Activated CD8-positive, alpha-beta memory T cell treated with anti-CD3 and anti-CD28 coated beads, Interleukin-2, amount 50 U/mL, for 4 hours (primary cell): ENCODE measurements around the gene RNPEPL1.

Experiments used
- DNase-seq: peaks from one replicate; pipeline ENCODE4 v3.0.0-alpha.2; 2020

Gene RNPEPL1

DNA sequence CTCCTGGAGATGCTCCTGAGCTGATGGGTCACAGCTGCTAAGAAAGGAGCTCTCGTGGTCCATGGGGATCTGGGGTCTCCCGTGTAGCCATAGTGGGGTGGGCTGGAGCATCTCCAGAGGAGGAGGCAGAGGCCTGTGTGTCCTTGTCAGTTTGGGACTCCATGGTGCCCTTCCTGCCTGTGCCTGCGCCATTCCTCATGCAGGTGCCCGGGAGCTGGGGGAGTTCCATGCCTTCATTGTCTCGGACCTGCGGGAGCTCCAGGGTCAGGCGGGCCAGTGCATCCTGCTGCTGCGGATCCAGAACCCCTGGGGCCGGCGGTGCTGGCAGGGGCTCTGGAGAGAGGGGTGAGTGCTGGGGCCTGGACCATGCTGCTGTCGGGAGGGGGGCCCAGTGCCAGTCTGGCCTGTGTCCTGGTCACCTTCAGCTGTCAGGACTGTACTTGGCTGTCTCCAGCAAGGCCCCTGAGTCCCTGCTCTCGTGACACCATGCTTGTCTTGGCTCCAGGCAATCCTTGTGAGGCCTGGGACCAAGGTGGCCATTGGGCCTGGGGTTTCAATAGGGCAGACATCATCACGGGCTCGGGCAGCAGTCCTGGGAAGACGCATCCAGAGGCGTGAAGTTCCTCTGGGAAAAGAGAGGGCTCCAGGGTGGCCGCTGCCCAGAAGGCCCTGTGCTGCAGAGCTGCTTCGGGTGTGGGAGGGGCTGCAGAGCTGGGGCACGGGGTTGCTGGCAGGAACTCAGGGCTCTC, 25.6 kb downstream of the RNPEPL1 start:
- peak; percentile 15 for DNase-seq

- DNase-seq = peak; percentile 13
Observed at GRCh38 chr2:240594511-240595380, 26.5 kb downstream of the RNPEPL1 start.

DNA sequence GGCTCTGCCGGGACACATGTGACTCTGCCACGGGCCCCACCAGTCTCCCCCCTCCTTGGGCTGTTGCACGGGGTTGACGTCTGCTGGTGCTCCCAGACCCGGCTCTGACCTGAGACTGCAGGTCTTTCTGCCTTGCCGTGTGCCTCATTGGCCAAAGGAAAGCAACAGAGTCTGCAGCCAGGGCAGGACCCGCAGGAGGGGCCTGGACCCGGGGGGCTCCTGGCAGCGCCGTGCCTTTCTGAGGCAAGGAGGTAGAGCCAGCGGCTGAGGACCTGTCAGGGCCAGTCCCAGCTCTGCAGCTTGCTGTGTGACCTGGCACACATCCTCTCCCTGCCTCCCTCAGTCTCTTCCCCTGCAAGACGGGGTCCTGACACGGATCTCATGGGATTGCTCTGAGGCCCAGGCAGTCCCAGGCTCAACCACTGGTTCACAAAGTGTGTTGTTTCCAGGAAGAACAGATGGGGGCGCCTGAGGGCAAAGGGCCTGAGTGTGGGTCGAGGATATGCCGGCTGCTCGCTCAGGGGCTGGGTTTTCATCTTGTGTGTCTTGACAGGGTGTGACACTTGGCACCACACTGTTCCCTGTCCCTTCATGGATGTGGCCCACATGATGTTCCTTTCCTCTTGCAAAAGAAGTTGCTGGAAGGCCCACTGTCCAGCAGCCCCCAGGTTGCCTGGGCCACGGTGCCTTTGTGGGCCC, 27.2 kb downstream of the RNPEPL1 start:
- peak; percentile 40 for DNase-seq

DNA sequence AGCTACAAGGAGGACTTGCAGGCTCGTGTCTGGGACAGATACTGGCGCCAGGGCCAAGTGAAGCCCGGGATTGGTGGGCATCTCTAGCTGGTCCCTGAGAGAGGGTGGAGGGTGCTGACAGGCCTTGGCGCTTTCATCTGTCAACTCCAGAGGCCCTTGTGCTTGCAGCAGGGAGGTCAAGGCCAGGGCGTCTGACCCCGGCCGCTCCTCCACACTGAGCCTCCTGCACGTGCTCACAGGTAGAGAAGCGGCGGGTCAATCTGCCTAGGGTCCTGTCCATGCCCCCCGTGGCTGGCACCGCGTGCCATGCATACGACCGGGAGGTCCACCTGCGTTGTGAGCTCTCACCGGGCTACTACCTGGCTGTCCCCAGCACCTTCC, 27.8 kb downstream of the RNPEPL1 start:
- DNase-seq = peak; percentile 14

- peak; percentile 13 for DNase-seq
Observed at GRCh38 chr2:240596491-240596931, 28.2 kb downstream of the RNPEPL1 start.

- DNase-seq = peak; percentile 14
Observed at GRCh38 chr2:240597054-240597418, 28.8 kb downstream of the RNPEPL1 start.

- peak; percentile 14 for DNase-seq
Observed at GRCh38 chr2:240597419-240598181, 29.3 kb downstream of the RNPEPL1 start.

- DNase-seq = peak; percentile 11
Observed at GRCh38 chr2:240598311-240598911, 30.1 kb downstream of the RNPEPL1 start.

- peak; percentile 12 for DNase-seq
Observed at GRCh38 chr2:240599141-240599583, 30.9 kb downstream of the RNPEPL1 start.

DNA sequence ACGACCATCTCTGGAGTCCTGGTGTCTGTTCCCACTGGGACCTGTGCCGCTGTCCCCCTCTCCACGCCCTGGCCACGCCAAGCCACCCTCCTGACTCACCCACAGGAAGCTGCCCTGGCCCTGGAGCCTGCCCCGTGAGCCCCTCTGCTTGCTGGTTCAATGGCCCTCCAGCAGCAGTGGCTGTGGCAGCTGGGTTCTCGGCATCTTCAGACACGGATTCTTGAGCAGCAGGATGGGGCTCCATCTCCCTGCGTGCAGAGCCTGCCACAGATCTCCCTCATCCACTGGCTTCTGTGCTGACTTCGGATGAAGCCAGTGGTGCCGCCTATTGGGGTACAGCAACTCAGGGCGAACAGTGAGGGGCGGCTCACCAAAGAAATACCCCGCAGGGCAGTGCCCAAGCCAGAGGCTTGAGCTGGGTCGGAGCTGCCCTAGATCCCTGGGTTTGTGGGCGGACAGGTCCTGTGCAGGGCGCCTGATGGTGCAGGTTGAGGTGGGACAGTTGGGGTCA, 32.2 kb downstream of the RNPEPL1 start:
- peak; percentile 11 for DNase-seq

DNA sequence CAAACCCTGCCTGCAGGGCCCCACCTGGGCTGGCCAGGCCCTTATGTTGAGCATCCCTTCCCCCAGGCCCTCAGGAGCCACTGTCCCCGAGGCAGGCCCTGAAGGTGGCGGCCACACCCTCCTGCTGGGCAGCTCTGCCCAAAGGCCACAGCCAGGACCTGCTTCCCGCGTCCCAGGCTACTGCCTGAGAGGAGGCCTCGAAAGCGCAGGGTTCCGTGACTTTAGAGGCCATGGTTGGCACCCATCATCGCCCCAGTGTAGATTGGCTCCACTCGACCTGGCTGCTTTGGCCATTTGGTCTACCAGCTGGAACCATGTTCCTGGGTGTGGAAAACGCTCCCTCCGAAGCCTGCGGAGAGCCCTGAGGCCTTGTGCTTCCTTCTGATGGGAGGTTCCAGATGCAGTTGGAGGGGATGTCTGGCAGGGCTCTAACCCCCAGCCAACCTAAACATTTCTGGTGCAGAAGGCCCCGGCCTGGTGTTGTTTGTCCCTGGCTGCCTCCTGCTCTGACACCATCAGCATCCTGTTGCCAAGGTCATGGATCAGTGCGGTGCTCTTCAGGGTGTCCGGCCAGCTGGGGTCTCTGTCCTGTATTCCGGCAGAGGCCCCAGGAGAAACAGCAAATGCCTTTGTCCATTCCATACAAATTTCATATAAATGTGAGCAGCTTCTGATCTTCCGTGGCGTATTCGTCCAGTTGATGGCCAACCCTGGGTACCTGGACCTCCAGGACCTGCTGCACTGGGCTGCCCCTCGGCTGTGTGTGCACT, 33.0 kb downstream of the RNPEPL1 start:
- peak; percentile 13 for DNase-seq

DNA sequence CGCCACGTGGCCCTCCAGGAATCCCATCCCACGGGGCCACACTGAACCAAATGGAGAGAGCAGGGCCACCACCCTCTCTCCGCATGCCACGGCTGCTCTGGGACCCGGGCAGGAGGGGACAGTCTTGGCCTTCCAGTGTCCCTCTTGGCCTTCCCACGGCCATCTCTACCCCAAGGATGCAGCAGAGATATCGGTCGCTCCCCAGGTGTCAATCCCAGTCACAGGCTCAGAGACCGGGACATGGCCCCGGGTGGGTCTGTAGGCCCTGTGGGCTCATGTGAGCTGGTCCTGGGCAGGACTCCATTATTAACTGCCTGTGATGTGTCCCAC, 33.5 kb downstream of the RNPEPL1 start:
- DNase-seq = peak; percentile 8

GRCh38 chr2:240602266-240603050, 34.2 kb downstream of the RNPEPL1 start:
- peak; percentile 8 for DNase-seq

DNA sequence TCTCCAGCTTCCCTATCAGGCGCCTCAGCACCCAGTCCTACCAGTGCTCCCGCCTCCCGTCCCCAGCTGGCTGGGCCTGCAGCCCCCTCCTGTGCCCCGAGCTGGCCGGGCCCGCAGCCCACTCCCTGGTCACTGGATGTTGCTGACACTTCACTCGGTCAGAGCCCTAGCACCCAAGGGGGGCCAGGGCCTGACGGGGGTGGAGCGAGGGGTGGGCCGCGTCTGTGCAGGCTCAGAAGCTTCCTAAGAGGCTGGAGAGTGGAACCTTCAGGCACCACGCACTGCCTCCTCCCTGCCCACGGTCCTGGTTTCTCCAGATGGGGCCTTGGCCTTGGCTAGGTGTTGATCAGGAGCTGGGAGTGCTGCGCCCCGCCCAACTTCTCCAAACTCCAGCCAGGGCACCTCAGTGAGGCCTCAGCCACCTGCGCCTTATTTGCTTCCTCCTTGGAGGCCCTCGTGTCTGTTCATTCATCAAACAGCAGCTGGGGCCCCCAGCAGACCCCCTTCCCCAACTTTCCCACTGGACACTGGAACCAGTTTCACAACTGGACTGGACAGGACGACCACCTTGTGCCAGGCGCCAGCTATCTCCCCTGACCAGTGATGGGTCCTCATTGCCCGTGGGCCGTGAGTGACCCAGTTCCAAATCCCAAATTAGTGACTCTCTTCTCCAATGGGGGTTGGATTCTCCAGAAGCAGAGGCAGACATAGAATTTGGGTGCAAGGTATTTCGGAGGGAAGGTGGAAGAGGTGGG, 35.0 kb downstream of the RNPEPL1 start:
- DNase-seq = peak; percentile 11

GRCh38 chr2:240603846-240604245, 35.6 kb downstream of the RNPEPL1 start:
- DNase-seq = peak; percentile 14

DNA sequence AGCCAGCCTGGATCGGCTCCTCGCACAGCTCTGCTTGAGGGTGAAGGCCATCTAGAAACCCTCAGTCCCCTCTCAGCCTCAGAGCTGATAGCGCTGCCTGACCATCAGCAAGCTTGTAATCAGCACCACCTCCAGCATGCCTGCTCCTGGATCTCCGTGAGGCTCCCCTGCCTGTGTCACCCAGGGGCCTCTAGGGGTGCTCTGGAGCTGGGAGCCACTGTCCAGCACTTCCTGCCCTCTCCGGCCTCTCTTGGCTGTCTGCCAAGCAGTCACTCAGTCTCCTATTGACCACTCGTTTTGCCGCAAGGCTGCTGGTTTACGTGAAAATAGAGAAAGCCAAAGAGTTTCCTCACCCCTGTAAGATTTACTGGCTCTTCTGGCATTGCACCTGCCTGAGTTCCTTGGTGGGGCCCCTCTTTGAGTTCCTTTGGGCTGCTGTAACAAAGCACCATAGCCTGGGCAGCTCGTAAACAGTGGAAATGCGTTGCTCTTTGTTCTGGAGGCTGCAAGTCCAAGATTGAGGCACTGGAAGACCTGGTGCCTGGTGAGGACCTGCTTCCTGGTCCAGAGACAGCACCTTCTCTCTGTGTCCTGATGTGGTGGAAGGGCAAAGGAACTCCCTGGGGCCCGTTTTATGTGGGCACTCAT, 36.1 kb downstream of the RNPEPL1 start:
- DNase-seq = peak; percentile 13

DNA sequence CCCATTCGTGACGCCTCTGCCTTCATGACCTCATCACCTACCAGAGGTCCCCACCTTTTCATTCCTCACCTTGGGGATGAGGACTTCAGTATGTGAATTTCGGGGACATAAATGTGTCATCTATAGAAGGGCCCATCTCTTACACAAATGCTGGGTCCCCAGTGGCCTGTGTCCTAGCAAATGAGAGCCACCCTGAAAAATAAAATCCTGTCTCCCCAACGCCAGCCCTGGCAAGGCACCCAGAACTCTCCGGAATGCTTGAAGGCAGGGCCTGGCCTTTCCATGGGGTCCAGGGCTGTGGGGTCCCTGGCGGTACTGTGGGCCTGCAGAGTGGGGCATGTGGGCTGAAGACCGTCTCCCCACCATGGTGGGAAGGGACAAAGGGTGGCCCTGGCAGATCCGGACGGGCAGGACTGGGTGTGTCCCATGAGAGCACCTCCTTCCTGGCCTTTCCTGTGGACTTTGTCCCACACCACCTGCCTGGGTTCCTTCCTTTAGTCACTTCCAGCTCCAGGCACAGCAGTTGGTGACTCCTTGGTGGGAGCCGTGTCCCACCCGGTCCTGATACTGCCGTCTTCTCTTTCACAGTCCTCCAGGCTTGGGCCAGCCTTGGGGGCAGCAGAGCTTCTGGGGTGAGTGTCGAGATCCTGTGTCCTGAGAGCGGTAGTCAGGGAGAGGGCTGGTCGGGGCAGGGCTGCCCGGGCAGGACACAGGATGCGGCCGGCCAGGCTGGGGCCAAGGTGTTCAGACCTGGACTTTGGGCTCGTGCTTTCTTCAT, 36.8 kb downstream of the RNPEPL1 start:
- DNase-seq = peak; percentile 9
